Left cardiac atrium (tissue), 4 donors: ENCODE measurements around the gene KREMEN1. TPM values are rescaled to one million over a fixed set of nuclear protein-coding genes. Genes with fewer than 3 reads are reported as not detected.
A peak's percentile ranks its signal among the peaks of the same experiment; 100 is the strongest.
"Not testable (repeated sequence)": the region's sequence is repeated elsewhere in the genome, so short reads cannot be mapped to it uniquely, and the experiment has no call there.

ENCODE experiments used
- ATAC-seq, 2 donors: fragments of 200-7000 bp; cut with Tn5 transposase; one replicate each; pipeline ENCODE4 v1.9.1; 2020; ENCODE audit warnings: mild to moderate bottlenecking in 2 of 2, moderate library complexity in 2 of 2
- DNase-seq: peaks from one replicate; pipeline ENCODE4 v3.0.0-alpha.2; 2020
- intact Hi-C, 2 donors: fragments of 100-400 bp; cut with DNase I; formaldehyde crosslinking; loops; one replicate each; pipeline versions ENCODE4 v1.14.1 to v1.15.1; 2022 to 2023
- long read RNA-seq: library from polyadenylated mRNA; unstranded; transcript quantifications from one replicate; pipeline ENCODE4 v2.0.0, GENCODE V29; 2021
- total RNA-seq, 2 donors: library from RNA; stranded (reverse); fragmentation: NEBNext Ultra II Directional; extraction: Animal tissue kit (Norgen Biotek cat#: 25700); gene quantifications; one replicate each; pipeline ENCODE4 v1.2.1, GENCODE V29; 2021
- donor health status: DM: no; HTN: yes; CAD: no.
- donor health status: DM: no; HTN: yes; CAD: no; lungs with severe emphysema.
- donor health status: DM: yes; HTN: yes; CAD: no.
- donor health status: Dilated cardiomyopathy.

The KREMEN1 gene
- total RNA-seq, result 10 to 100 TPM; 39.1 to 49.8 TPM
- long read RNA-seq, full-length matches to known transcripts, result 9 of 80 reads
- long read RNA-seq, partial matches to known transcripts, result 44 of 80 reads
- long read RNA-seq, other reads (novel, unspliced or antisense), result 27 of 80 reads

GRCh38 chr22:29072979-29073617 is at the start of gene KREMEN1:
Gene KREMEN1, plus strand, starts transcription at chr22:29073035. Its CDS starts 96 bp downstream, at chr22:29073131.
- ATAC-seq (peak; percentile 10 to 12), DNase-seq (peak; percentile 48)
- intact Hi-C loops, result loop anchor here in 1 of 2 donors (2.0 kb wide), 1 partner anchor 82 kb away; no protein-coding TSS in a partner anchor

- intact Hi-C loops, result no loop called here
- no peak for DNase-seq
- no peak for ATAC-seq
Measured at GRCh38 chr22:29023172-29023796, 49.6 kb upstream of the KREMEN1 start.

- no peak for ATAC-seq
- no peak for DNase-seq
- intact Hi-C loops, result no loop called here
Measured at GRCh38 chr22:29026579-29026978, 46.3 kb upstream of the KREMEN1 start.

- intact Hi-C loops, result no loop called here
- no peak for DNase-seq
- ATAC-seq, result no peak
Measured at GRCh38 chr22:29028468-29028867, 44.4 kb upstream of the KREMEN1 start.

GRCh38 chr22:29029202-29030000 is 43.4 kb upstream of the KREMEN1 start:
- intact Hi-C loops, result no loop called here
- DNase-seq, result no peak
- ATAC-seq, result no peak

GRCh38 chr22:29030016-29030617 is 42.7 kb upstream of the KREMEN1 start:
- intact Hi-C loops, result loop anchor here in 1 of 2 donors (10.0 kb wide), 1 partner anchor 145 kb away; the partner anchor contains the start of gene ZNRF3

GRCh38 chr22:29030618-29031226 is 42.1 kb upstream of the KREMEN1 start:
- intact Hi-C loops, result loop anchor here in 1 of 2 donors (10.0 kb wide), 1 partner anchor 146 kb away; the partner anchor contains the start of gene ZNRF3
- DNase-seq, result peak; percentile 85
- peak; percentile 86 to 87 for ATAC-seq

More at GRCh38 chr22:29030016-29030617, 42.7 kb upstream of the KREMEN1 start:
- ATAC-seq, result no peak
- DNase-seq, result no peak

GRCh38 chr22:29031227-29032011 is 41.4 kb upstream of the KREMEN1 start:
- DNase-seq (peak; percentile 73), ATAC-seq (peak; percentile 83 to 91)
- intact Hi-C loops, result loop anchor here in 1 of 2 donors (10.0 kb wide), 1 partner anchor 147 kb away; the partner anchor contains the start of gene ZNRF3

GRCh38 chr22:29032014-29032475 is 40.8 kb upstream of the KREMEN1 start:
- no peak for DNase-seq
- ATAC-seq, result no peak
- intact Hi-C loops, result loop anchor here in 1 of 2 donors (10.0 kb wide), 1 partner anchor 147 kb away; the partner anchor contains the start of gene ZNRF3

- DNase-seq, result no peak
- intact Hi-C loops, result loop anchor here in 1 of 2 donors (10.0 kb wide), 1 partner anchor 148 kb away; the partner anchor contains the start of gene ZNRF3
- ATAC-seq, result no peak
Measured at GRCh38 chr22:29032584-29032983, 40.3 kb upstream of the KREMEN1 start.

GRCh38 chr22:29037340-29037932 is 35.4 kb upstream of the KREMEN1 start:
- DNase-seq (no peak), ATAC-seq (no peak)
- intact Hi-C loops, result loop anchor here in 1 of 2 donors (10.0 kb wide), 1 partner anchor 153 kb away; the partner anchor contains the start of gene ZNRF3

GRCh38 chr22:29039148-29039547 is 33.7 kb upstream of the KREMEN1 start:
- intact Hi-C loops, result loop anchor here in 1 of 2 donors (10.0 kb wide), 1 partner anchor 154 kb away; the partner anchor contains the start of gene ZNRF3
- ATAC-seq (no peak), DNase-seq (no peak)

GRCh38 chr22:29039684-29040083 is 33.2 kb upstream of the KREMEN1 start:
- not testable (repeated sequence) for DNase-seq, ATAC-seq
- intact Hi-C loops, result loop anchor here (1.0 to 10.0 kb wide), 3 partner anchors 155 to 183 kb away; partner anchors contain the start of gene ZNRF3 (in 1 of the 2)

- intact Hi-C loops, result loop anchor here (1.0 to 5.0 kb wide), 2 partner anchors 183 to 184 kb away; no protein-coding TSS in a partner anchor
- peak; percentile 82 to 87 for ATAC-seq
- peak; percentile 74 for DNase-seq
Measured at GRCh38 chr22:29040385-29041275, 32.2 kb upstream of the KREMEN1 start.

- DNase-seq (peak; percentile 41), ATAC-seq (peak in 1 of 2 donors; percentile 21)
- intact Hi-C loops, result loop anchor here in 1 of 2 donors (5.0 kb wide), 1 partner anchor 184 kb away; no protein-coding TSS in a partner anchor
Measured at GRCh38 chr22:29041408-29041807, 31.4 kb upstream of the KREMEN1 start.
